ENCODE data around the gene RRN3. TPM values are rescaled to one million over a fixed set of nuclear protein-coding genes. Genes with fewer than 3 reads are reported as not detected.

RRN3 gene
- total and polyA plus RNA-seq, 11 donors, result 7.9 to 28.5 (median 18.9) TPM

- intact Hi-C loops (cut with DNase I), result no loop called here
- Histone ChIP-seq H3K9me3 (no peaks in the 10 kb centered on the region), H3K36me3 (peaks cover 0 to 49% (median 46%) of the 10 kb centered on the region in 9 donors), H3K27me3 (no peaks in the 10 kb centered on the region), H3K4me3 (no peak overlapping the region), H3K4me1 (peaks cover 0 to 30% (median 14%) of the 10 kb centered on the region in 12 donors), H3K27ac (no peak overlapping the region)
- TF ChIP-seq CTCF (IDR thresholded peaks at IDR 0.05) (no peak), POLR2A (IDR thresholded peaks at IDR 0.05) (no peak)
- WGBS, 4 donors, result 82 to 87% (median 86%) methylated on average over 7 of the region's 7 CpGs
- ATAC-seq (no peak), DNase-seq (no peak)
These were observed 36.2 kb downstream of the RRN3 start for GRCh38 chr16:15057681-15058417.

- Histone ChIP-seq H3K9me3 (no peaks in the 10 kb centered on the region), H3K27ac (peak overlapping the region; percentile 55 to 94 (median 86)), H3K4me3 (peak overlapping the region; percentile 69 to 100 (median 98)), H3K27me3 (no peaks in the 10 kb centered on the region), H3K4me1 (peaks cover 0 to 39% (median 14%) of the 10 kb centered on the region in 12 donors), H3K36me3 (peaks cover 0 to 24% (median 21%) of the 10 kb centered on the region in 9 donors)
- DNase-seq (peak; percentile 40 to 84 (median 68)), ATAC-seq (peak in 3 of 4 donors; percentile 12 to 37 (median 32))
- TF ChIP-seq CTCF (IDR thresholded peaks at IDR 0.05) (peak in 2 of 12 donors; percentile 22 to 28), POLR2A (IDR thresholded peaks at IDR 0.05) (peak in 1 of 2 donors; percentile 39)
- WGBS, 4 donors, result 2 to 3% (median 2%) methylated on average over 30 to 81 of the region's 81 CpGs
- intact Hi-C loops (cut with DNase I), result no loop called here
These were observed 38.7 kb downstream of the RRN3 start for GRCh38 chr16:15055141-15056053.

GRCh38 chr16:15054357-15055140 lies 39.5 kb downstream of the RRN3 start:
- no peaks in the 10 kb centered on the region for H3K9me3 ChIP-seq
- intact Hi-C loops (cut with DNase I), result no loop called here
- DNase-seq, result no peak
- no peaks in the 10 kb centered on the region for H3K27me3 ChIP-seq
- 75 to 82% (median 78%) methylated on average over 19 of the region's 19 CpGs for WGBS, 4 donors
- peaks cover 0 to 16% (median 13%) of the 10 kb centered on the region in 9 donors for H3K36me3 ChIP-seq
- H3K27ac ChIP-seq, result peak overlapping the region in 10 of 12 donors; percentile 19 to 94 (median 86)
- no peak for ATAC-seq
- peak overlapping the region; percentile 69 to 100 (median 98) for H3K4me3 ChIP-seq
- TF ChIP-seq CTCF (IDR thresholded peaks at IDR 0.05) (no peak), POLR2A (IDR thresholded peaks at IDR 0.05) (no peak)
- peaks cover 0 to 42% (median 17%) of the 10 kb centered on the region in 12 donors for H3K4me1 ChIP-seq
